GM21786 (cell line): ENCODE data around the gene ARHGAP21.
"Not testable (repeated sequence)": the region's sequence is repeated elsewhere in the genome, so short reads cannot be mapped to it uniquely, and the experiment has no call there.

ENCODE experiments used
- ATAC-seq: cut with Tn5 transposase; IDR thresholded peaks from one replicate; pipeline ENCODE4 v1.9.1; 2021; ENCODE audit not compliant: unreplicated experiment

The ARHGAP21 gene

DNA sequence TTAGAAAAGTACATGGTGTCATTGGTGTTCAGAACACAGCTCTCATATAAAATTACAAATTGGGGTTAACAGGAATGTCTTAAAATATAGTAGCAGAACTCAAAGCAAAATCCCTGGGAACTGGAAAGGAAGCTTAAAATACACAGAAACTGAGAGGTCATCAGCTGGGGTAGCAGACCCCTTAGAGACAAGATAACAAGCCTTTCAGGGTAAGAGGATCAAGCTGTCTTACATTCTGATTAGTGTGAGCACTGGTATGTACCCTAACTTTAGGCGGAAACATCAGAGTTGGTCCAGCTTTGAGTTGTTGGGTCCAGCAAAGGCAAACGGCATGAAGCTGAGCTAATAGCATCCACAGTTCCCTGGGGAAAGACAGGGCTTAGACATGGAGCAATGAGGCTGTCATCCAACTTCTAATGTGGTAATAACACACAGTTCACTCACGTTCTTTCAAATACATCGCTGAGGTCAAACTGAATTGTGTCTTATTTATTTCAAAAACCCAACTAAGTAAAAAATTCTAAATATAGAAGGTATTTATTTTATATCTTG lies 32.6 kb downstream of the ARHGAP21 start:
- no peak for ATAC-seq

DNA sequence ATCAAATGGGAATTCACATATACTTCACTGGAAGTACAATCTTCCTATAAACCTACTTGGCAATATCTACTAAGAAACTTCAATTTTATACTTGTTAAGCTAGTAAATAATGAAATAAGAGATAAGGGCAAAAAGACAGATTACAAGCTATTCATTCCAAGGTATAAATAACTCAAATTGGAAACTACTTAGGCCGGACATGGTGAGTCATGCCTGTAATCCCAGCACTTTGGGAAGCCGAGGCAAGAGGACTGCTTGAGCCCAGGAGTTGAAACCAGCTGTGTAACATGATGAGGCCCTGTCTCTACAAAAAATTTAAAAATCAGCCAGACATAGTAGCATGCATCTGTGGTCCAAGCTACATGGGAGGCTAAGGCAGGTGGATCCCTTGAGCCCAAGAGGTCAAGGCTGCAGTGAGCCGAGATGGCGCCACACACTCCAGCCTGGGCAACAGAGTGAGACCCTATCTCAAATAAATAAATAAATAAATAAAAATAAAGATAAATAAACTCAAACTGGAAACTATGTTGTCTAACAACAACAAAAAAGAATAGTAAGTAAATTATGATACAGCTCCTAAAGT lies 37.6 kb downstream of the ARHGAP21 start:
- no peak for ATAC-seq

DNA sequence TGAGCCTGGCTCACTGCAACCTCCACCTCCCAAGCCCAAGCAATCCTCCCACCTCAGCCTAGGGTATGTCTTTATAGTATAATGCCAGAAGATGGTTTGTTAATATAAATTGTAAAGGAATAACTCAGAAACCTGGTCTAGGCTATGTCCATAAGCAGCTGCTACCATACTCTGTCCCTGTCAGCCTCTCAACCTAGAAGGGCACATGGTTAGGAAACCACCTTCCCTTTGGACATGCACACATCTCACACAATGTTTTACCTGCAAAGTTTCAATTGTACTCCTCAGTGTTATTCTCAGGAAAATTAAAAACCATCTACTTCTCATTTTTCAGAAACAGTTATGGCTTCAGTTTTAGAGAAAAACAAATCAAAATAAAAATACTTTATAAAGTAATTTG lies 40.1 kb downstream of the ARHGAP21 start:
- ATAC-seq = no peak

DNA sequence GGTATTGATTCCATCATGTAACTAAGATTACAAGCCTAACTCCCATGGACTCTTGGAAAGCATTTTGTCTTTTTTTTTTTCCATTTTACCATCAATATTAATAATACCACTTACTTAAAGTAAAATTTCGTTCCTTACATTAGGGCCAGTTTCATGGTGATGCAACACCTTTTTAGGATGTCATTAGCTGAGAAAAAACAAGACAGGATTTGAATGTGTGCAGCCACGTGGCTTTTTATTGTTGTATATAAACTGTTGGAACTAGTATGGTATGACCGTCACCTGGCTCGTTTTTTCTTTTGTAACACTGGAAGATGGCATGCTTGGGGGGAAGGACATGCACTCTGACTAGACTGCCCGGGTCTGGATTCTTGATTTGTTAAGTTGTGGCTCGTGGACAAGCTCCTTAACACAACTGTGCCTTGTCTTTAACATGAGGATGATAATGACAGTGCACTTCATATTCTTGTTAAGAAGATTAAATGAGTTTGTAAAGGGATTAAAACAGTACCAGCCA lies 42.1 kb downstream of the ARHGAP21 start:
- ATAC-seq = no peak

DNA sequence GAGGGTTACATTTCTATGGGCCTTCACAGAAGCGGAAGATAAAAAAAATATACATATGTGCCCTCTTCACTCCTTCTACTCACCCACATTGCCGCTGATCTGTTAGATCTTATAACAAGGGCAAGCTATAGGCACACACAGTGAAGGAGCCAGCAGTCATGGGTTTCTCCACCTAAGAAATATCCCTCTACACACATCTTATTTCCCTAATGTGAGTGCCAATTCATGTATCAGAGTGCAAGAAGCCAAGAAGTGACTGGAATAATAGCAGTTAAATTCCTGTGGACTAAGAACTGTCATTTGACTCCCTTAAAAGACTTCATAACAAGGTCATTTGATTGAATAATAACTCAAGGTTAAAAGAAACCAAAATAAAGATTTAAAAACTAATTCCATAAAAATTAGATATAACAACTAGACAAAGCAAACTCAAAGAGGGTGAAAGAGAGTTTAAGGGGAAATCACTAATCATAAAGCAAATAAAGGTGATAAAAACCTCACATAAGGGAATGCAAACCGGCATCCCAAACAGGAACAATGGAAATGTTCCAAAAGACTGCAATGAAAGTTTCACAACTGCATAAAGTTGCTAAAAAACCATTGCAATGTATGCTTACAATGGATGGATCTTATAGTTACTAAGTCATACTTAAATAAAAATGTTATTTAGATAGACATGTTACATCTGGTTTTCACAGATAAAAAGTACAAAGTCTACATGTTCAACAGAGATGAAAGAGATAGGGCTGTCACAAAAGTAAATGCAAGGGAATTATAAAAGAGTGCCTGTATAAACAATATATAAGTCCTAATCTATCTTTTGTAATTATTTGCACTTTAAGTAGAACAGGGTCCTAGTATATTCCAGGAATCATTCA lies 42.8 kb downstream of the ARHGAP21 start:
- ATAC-seq = no peak

DNA sequence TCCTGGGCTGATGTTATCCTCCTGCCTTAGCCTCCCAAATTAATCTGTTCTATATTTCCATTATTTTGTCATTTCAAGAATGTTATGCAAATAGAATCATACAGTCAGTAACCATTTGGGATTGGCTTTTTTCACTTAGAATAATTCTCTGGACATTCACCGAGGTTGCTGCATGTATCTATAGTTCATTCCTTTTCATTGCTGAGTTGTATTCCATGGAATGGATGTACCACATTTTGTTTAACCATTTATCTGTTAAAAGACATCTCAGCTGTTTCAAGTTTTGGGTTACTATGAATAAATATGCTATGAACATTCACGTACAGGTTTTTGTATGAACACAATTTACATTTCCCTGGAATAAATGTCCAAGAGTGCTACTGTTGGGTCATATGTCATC lies 44.9 kb downstream of the ARHGAP21 start:
- ATAC-seq = no peak

DNA sequence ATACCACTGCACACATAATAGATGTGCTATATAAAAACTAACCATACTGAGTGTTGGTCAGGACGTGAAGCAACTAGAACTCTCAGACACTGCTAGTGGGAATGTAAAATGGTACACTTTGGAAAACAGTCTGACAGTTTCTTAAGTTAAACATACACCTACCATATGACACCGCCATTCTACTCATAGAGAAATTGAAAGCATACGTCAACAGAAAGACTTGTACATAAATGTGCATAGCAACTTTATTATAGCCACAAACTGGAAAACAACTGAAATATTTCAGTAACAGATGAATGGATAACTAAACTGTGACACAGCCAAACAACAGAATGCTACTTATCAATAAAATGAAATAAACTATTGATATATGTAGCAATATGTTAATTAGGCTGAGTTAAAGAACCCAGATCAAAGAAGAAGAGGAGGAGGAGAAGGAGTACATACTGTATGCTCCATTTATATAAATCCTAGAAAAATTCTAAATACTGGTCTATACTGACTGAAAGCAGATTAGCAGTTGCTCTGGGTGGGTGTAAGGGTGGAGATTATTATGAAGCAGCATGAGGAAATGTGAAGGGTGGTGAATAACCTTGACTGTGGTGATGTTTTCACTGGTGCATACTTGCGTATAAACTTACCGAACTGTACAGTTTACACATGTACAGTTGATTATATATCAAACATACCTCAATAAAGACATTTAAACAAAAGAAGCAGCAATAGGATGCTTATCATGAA lies 48.6 kb downstream of the ARHGAP21 start:
- no peak for ATAC-seq

DNA sequence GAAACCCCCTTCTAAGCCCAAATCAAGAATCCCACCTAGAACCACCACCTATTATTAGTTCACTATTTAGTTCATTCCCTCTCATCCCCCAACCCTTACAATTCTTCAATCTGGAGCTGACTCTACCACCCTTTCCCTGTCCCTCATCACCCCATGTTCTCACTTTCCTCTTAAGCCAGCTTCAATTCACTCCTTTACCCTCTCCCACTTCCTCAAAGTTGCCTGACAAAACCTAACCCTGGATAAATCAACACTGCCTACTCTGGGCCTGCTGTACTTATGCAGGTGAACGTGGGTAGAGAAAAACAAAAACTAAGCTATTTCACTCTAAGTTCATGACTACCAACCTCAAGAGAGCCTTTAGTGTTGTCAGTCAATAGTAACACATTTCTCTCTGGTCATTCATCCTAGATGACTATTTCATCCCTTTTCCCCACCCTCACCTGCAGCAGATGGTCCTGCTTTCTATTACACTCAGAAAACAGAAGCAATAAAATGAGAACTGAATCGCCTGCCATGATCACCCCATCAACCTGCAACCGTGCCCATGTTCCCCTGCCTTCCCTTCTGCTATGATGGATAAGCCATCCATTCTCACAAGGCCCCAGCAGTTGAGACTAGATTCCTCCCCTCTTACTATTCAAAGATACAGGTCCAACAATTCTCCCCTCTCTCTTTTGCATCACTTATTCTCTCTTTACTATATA lies 52.6 kb downstream of the ARHGAP21 start:
- no peak for ATAC-seq

DNA sequence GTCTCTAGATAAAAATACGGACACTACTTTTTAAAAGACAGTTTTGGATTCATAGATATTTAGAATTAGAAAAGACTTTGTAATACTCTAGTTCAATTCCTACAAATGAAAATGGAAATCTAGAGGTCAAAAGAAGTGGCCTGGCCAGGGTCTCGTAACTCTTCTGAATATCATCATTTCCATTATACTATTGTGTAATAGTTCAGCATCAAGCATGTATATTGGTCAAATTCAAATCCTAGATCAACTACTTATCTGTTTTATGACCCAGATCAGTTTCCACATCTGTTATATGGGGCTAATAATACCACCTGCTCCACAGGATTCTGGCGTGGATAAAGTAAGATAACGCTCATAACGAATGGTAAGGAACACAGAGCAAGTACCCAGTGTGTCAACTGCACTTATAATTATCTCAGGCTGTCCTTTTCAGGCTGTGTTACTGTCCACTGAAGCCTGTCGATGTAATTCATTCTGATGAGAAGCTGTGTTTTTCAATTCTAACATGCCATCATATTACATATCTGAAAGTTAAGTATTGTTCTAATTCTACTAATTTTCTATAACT lies 54.3 kb downstream of the ARHGAP21 start:
- no peak for ATAC-seq

DNA sequence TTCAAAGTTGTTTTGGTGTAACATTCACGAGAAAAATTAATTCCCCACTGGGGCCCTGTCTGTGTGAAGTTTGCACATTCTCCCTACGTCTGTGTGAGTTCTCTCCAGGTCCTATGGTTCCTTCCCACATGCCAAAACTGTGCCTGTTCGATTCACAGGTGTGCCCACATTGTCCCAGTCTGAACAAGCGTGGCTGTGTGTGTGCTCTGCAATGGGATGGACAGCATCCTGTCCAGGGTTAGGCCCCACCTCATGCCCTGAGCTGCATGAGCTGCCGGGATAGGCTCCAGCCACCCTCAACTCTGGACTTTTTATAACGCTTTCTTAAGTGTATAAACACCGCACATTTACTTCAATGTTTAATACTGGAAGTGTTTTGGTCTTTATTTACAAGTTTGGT lies 55.4 kb downstream of the ARHGAP21 start:
- no peak for ATAC-seq

DNA sequence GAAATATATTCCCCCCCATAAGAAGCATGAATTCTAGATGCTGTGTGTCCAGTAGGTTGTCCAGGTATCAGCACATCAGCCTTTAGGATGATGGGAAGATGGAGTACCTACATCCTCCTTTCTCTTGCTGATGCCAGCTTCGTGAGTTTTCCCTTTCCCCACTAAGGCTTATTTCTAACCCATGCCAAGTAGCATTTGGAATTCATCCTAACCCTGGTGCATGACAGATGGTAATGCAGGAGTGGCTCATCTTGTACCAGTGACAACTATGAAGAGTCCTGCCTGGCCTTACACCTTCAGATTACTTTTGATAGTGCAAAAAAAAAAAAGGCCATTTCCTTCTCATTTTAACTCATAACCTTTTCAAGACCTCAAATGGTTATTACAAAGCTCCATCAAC lies 58.7 kb downstream of the ARHGAP21 start:
- no peak for ATAC-seq

DNA sequence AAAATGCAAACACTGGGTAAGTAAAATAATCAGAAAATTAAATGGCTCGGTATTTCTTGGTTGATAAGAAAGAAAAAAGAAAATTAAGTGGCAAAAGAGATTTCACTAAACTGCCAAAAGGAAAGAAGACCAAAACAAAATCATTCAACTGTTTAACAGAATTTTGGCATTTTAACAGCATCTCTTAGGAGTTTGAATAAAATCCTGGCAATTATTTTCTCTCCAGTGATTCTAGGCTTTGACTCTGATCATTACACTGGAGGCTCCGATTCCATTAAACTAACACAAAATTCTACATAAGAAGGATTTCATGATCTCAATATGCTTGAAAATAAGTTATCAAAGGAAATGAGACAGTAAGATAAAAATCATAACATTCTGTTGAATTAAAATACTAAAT lies 62.3 kb downstream of the ARHGAP21 start:
- no peak for ATAC-seq

DNA sequence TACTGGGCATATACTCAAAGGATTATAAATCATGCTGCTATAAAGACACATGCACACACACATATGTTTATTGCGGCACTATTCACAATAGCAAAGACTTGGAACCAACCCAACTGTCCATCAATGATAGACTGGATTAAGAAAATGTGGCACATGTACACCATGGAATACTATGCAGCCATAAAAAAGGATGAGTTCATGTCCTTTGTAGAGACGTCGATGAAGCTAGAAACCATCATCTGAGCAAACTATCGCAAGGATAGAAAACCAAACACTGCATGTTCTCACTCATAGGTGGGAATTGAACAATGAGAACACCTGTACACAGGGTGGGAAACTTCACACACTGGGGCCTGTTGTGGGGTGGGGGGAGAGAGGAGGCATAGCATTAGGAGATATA lies 65.4 kb downstream of the ARHGAP21 start:
- not testable (repeated sequence) for ATAC-seq

DNA sequence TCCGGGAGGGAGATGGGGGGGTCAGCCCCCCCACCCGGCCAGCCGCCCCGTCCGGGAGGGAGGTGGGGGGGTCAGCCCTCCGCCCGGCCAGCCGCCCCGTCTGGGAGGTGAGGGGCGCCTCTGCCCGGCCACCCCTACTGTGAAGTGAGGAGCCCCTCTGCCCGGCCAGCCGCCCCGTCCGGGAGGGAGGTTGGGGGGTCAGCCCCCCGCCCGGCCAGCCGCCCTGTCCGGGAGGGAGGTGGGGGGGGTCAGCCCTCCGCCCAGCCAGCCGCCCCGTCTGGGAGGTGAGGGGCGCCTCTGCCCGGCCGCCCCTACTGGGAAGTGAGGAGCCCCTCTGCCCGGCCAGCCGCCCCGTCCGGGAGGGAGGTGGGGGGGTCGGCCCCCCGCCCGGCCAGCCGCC lies 67.4 kb downstream of the ARHGAP21 start:
- ATAC-seq = not testable (repeated sequence)

DNA sequence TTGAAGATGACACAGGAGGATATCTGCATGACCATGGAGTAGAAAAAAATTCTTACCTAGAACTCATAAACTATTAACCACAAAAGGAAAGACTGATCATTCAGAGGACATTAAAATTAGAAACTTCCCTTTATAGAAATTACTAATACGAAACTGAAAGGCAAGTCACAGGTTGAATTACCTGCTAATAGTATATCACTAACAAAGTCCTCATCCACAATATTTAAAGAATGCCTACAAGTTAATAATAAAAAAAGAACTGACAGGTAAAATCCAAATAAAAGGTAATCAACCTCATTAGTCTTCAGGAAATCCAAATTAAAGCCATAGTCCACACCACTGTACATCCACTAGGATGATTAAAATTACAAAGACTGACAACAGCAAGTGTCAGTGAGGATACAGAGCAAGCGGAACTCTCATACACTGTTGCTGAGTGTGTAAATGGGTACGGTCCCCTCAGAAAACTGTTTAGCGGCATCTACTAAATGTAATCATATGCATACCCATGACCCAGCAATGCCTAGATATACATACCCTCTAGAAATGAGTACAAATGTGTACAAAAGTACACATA lies 71.2 kb downstream of the ARHGAP21 start:
- peak; percentile 78 for ATAC-seq

DNA sequence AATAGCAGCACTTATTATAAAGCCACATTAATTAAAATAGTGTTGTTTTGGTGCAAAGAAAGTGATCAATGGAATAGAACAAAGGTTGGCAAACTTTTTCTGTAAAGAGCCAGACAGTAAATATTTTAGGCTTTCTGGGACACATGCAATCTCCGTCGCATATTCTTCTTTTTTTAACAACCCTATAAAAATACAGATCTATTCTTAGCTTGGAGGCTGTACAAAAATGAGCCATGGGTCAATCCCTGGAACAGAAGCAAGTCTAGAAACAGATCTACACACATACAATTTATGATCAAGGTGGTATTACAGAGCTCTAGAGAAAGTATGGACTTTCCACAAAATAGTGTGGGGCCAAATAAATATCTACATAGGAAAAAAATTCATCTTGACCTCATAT lies 71.8 kb downstream of the ARHGAP21 start:
- ATAC-seq = peak; percentile 2

DNA sequence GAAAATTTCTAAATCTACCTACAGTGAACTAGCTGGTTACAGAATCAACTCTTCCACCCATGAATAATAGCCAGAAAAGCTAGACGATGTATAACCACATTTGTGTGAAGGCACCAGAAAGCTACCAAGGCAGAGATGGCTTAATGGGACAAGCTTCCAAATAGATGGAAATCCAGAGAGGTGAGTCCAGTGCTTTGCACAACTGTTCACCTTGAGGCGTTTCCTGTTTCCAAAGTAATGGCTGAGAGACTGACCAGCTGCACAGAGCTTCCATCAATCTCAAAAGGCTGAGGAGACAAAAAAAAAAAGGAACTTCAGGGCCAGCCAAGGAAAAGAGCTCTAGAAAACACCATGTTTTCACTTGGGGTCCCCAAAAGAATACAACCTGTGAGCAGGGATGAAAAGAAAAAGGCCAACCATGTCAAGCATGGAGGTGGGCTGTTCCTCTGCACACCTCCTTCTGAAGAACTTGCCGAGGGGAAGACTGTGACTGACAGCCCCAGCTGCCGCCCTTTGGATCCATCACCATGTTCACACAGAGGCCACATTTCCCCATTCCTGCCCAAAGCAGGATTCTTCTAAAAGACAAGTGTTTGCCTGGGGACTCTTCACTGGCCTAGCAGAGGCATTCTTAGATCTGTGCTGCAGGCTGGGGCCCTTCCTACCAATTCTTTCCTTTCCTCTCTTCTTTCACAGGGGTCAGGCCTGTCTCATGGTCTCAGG lies 72.9 kb downstream of the ARHGAP21 start:
- ATAC-seq = no peak

DNA sequence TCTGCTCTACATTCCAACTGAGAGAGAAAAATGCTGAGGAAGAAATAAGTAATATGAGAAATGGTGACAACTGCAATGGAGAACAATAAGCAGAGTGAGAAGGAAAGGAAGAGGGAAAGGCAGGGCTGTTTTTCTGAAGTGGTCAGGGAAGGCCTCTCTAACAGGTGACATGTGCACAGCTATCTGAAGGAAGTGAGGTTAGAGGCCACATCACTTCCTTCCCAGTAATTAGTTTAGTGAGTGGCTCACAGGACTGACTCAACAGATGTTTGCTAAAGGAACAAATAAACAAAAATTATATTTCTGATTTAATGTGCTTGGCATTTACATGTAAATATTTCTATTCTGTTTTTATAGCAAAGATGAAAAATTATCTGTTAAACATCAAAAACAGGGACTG lies 77.9 kb downstream of the ARHGAP21 start:
- peak; percentile 32 for ATAC-seq

DNA sequence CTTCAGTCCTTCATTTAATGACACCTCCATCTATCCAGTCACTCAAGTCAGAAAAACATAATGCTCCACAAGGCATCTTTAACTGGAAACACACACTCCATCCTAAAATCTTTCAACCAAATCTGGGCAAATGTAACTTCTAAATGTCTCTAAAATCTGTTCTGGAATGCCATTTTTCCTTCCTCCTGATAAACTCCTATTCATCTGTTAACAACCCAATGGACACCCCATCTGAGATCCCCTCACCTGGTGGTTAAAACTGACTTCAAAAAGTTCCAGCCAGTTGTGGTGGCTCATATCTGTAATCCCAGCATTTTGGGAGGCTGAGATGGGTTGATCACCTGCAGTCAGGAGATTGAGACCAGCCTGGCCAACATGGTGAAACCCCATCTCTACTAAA lies 78.7 kb downstream of the ARHGAP21 start:
- no peak for ATAC-seq
